Lower lobe of right lung (tissue), 2 donors: ENCODE measurements around the gene KRTCAP2. TPM values are rescaled to one million over a fixed set of nuclear protein-coding genes. Genes with fewer than 3 reads are reported as not detected.
A peak's percentile ranks its signal among the peaks of the same experiment; 100 is the strongest.
"Not testable (repeated sequence)": the region's sequence is repeated elsewhere in the genome, so short reads cannot be mapped to it uniquely, and the experiment has no call there.

ENCODE experiments used
- ATAC-seq, 2 donors: fragments of 200-7000 bp; cut with Tn5 transposase; one replicate each; pipeline ENCODE4 v1.9.1; 2020 to 2022; ENCODE audit warnings: mild to moderate bottlenecking in 2 of 2, moderate library complexity in 2 of 2
- DNase-seq: peaks from one replicate; pipeline ENCODE4 v3.0.0-alpha.2; 2020
- H3K27ac ChIP-seq: fragments of 200-600 bp; one replicate; pipeline ENCODE4 v1.8.0; 2022
- H3K27me3 ChIP-seq: fragments of 200-600 bp; one replicate; pipeline ENCODE4 v1.8.0; 2022; ENCODE audit warnings: low read depth
- H3K36me3 ChIP-seq: fragments of 200-600 bp; one replicate; pipeline ENCODE4 v1.8.0; 2022; ENCODE audit warnings: mild to moderate bottlenecking
- H3K4me1 ChIP-seq: fragments of 200-600 bp; one replicate; pipeline ENCODE4 v1.8.0; 2022
- H3K4me3 ChIP-seq: fragments of 200-600 bp; one replicate; pipeline ENCODE4 v1.8.0; 2022; ENCODE audit warnings: mild to moderate bottlenecking
- H3K9me3 ChIP-seq: fragments of 200-600 bp; one replicate; pipeline ENCODE4 v1.8.0; 2022
- CTCF ChIP-seq: fragments of 200-600 bp; IDR thresholded peaks from one replicate; pipeline ENCODE4 v1.8.0; 2022; ENCODE audit warnings: antibody characterized with exemption, mild to moderate bottlenecking
- intact Hi-C: fragments of 100-400 bp; cut with DNase I; formaldehyde crosslinking; loops from one replicate; pipeline ENCODE4 v1.11.0; 2022
- total RNA-seq: library from RNA; stranded (reverse); fragmentation: NEBNext Ultra II Directional; extraction: Animal tissue kit (Norgen Biotek cat#: 25700); gene quantifications from one replicate; pipeline ENCODE4 v1.2.1, GENCODE V29; 2021
- donor health status: DM: no; HTN: yes; CAD: no; lungs with severe emphysema.

KRTCAP2 gene
- total RNA-seq, 1 donor from 2014 or later, result 173 TPM

DNA sequence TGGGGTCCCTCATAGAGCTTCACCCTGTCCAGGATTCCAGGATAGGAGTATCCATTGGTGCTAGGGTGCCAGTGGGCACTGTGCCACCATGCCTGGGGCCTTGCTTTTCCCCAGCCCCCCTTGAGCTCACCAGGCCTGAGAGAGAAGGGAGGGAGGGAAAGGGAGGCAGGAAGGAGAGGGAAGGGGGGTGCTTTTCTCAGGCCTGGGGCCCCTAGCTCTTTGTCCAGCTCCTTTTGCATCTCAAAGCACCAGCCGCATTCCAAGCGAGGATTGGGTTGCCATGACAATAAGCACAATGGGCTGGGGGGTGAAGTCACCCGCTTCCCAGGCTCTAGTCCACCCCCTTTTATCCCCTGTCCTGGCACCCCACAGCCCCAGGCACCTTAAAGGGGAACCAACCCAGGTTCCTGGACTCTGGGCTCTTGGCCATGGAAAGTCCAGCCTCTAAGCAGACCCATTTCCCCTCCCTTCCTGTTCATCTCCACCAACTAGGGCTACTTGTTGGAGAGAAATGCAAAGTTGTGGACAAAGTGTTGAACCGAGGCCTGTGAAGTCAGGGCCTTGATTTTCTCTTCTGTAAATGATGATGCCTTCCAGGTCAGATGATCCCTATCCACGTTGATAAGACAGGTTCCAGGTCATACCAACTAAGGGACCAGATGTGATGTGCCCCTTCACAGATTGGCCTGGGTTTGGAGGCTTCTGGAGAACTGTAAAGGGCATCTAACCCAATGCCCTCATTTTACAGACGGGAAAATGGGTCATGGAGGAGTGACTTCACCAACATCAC, 23.2 kb upstream of the KRTCAP2 start:
- Histone ChIP-seq H3K9me3 (no peaks in the 10 kb centered on the region), H3K4me3 (no peak overlapping the region), H3K27me3 (no peaks in the 10 kb centered on the region), H3K36me3 (peaks cover 12% of the 10 kb centered on the region), H3K27ac (no peak overlapping the region), H3K4me1 (peaks cover 26% of the 10 kb centered on the region)
- intact Hi-C loops, result no loop called here
- TF ChIP-seq CTCF, result no peak
- peak; percentile 45 for DNase-seq
- ATAC-seq, result no peak

- ATAC-seq (no peak), DNase-seq (peak; percentile 51)
- TF ChIP-seq CTCF, result no peak
- Histone ChIP-seq H3K9me3 (no peaks in the 10 kb centered on the region), H3K4me1 (peaks cover 26% of the 10 kb centered on the region), H3K27me3 (no peaks in the 10 kb centered on the region), H3K27ac (peak overlapping the region; percentile 93), H3K36me3 (peaks cover 12% of the 10 kb centered on the region), H3K4me3 (peak overlapping the region; percentile 59)
- intact Hi-C loops, result no loop called here
Measured at GRCh38 chr1:155195201-155196102, 22.3 kb upstream of the KRTCAP2 start.

DNA sequence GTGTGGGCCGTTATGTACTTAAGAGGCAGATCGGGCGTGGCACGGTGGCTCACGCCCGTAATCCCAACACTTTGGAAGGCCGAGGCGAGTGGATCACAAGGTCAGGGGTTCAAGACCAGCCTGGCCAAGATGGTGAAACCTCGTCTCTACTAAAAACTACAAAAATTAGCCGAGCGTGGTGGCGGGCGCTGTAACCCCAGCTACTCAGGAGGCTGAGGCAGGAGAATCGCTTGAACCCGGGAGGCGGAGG, 20.8 kb upstream of the KRTCAP2 start:
- intact Hi-C loops, H3K9me3 ChIP-seq: not testable (repeated sequence)
- H3K4me3 ChIP-seq, result peak overlapping the region; percentile 59

GRCh38 chr1:155193275-155193990, 20.3 kb upstream of the KRTCAP2 start:
- intact Hi-C loops, result no loop called here
- H3K9me3 ChIP-seq, result no peaks in the 10 kb centered on the region
- ATAC-seq, result peak; percentile 79 to 88
- H3K4me1 ChIP-seq, result peaks cover 26% of the 10 kb centered on the region
- H3K27me3 ChIP-seq, result no peaks in the 10 kb centered on the region
- peak overlapping the region; percentile 93 for H3K27ac ChIP-seq
- peak overlapping the region; percentile 59 for H3K4me3 ChIP-seq
- peak; percentile 99 for TF ChIP-seq CTCF
- peak; percentile 95 for DNase-seq
- H3K36me3 ChIP-seq, result peaks cover 6% of the 10 kb centered on the region

More for the DNA sequence above, 20.8 kb upstream of the KRTCAP2 start:
- Histone ChIP-seq H3K27ac (peak overlapping the region; percentile 93), H3K4me1 (peaks cover 26% of the 10 kb centered on the region)
- DNase-seq, ATAC-seq, H3K36me3 ChIP-seq, H3K27me3 ChIP-seq: not testable (repeated sequence)

DNA sequence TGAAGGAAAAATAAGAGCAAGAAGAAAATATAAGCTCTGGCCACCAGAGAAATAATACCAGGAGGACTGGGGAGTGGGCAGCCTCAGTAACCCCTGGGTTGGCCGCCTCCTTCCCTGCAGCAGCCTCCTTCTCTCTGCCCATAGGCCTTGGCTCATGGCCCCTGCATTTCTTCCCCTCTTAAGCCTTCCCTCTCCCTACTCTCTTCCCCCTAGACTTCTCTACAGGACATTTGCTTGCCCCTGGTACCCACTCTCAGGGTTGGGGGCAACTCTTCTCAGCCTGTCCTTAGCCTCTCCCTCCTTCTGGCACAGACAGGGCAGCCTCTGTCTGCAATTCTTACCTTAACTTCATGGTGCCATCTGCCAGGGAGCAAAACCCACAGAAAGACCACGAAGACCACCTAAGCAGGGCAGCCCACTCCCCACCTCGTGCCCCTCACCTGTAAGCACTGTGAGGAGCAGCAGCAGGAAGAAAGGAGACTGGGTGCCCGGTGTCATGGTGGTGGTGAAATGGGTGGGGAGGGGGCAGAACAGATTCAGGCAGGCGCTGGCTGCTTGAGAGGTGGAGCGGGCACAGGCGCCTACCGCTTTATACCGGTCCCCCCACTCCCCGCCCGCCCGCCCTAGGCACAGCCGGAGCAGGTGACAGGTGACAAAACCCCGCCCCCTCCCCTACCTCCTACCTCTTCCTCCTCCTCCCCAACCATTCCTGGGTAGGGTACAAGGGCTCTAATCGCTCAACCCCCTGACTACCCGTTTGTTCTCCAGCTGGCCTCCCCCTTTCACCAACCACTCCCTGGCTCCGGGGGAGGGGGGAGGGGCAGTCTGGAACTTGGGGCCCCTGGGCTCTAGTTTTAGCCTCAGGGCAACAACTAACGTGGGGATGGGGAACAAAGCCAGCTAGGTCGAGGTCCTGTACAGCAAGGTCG, 19.5 kb upstream of the KRTCAP2 start:
- Histone ChIP-seq H3K27me3 (no peaks in the 10 kb centered on the region), H3K9me3 (no peaks in the 10 kb centered on the region), H3K36me3 (no peaks in the 10 kb centered on the region), H3K27ac (peak overlapping the region; percentile 93), H3K4me3 (peak overlapping the region; percentile 59), H3K4me1 (peaks cover 26% of the 10 kb centered on the region)
- no peak for TF ChIP-seq CTCF
- intact Hi-C loops, result no loop called here
- DNase-seq, result peak; percentile 88
- ATAC-seq, result peak; percentile 73 to 80
